C4-2B (cell line): Measurements from ENCODE around the gene FHIT.

ENCODE experiments used
- ZFX ChIP-seq: fragments of 450-650 bp; IDR thresholded peaks from 2 replicates; pipeline ENCODE4 v1.6.1; 2017
- TF ChIP-seq, protein P1 (sequence below): fragments of 450-650 bp; conservative IDR thresholded peaks from 2 replicates; pipeline ENCODE4 v1.5.1; 2017; ENCODE audit warnings: mild to moderate bottlenecking

DNA sequence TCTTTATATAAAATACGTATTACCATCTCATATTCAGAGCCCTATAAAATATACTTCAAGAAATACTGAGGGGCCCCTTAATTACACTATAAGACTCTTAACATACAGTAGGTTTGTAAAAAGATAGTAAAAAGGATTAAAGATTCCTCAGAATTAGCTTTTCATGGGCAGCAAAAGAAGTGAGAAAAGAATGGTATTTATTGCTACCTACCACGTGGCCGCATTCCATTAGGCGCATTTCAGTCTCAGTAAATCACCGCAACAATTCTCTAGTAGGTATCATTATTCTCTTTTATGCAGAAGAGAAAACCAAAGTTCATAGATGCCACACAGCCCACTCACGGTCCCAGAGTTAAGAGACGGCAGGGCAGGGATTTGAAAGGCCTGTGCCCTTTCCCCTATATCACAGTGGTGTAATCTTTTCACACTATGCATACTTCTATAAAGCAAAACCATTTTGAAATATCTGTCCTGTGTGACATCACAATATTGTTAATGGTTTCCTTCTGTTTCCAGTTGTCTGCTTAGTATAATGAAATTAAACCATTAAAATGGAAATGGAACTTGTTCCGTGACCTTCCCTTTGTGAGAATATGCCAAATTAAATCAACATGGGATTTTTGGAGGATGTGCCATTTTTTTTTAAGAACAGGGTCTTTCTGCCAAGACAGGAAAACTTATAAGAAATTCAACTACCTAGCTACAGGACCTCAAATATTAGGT, 1072.2 kb downstream of the FHIT start:
- TF ChIP-seq, protein P1, sequence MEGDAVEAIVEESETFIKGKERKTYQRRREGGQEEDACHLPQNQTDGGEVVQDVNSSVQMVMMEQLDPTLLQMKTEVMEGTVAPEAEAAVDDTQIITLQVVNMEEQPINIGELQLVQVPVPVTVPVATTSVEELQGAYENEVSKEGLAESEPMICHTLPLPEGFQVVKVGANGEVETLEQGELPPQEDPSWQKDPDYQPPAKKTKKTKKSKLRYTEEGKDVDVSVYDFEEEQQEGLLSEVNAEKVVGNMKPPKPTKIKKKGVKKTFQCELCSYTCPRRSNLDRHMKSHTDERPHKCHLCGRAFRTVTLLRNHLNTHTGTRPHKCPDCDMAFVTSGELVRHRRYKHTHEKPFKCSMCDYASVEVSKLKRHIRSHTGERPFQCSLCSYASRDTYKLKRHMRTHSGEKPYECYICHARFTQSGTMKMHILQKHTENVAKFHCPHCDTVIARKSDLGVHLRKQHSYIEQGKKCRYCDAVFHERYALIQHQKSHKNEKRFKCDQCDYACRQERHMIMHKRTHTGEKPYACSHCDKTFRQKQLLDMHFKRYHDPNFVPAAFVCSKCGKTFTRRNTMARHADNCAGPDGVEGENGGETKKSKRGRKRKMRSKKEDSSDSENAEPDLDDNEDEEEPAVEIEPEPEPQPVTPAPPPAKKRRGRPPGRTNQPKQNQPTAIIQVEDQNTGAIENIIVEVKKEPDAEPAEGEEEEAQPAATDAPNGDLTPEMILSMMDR = no peak
- TF ChIP-seq ZFX = no peak
